ENCODE data around the gene JPH3. TPM values are rescaled to one million over a fixed set of nuclear protein-coding genes. Genes with fewer than 3 reads are reported as not detected.

The JPH3 gene
- total and polyA plus RNA-seq, 10 of the 15 experiments (the other 5 are each of a cell fraction or from before 2014, with no cell fraction given), result 0.05 TPM; not detected in 9

GRCh38 chr16:87644186-87644585 lies 41.9 kb downstream of the JPH3 start:
- FAIRE-seq, result no peak
- in situ Hi-C loops (cut with MboI), result no loop called here
- CTCF ChIA-PET, result no interaction called here
- TF ChIP-seq STAT1 (conservative IDR thresholded peaks at IDR 0.05), result no peak
- TF ChIP-seq NFIC (IDR thresholded peaks at IDR 0.05; ENCODE audit: low read depth, low read length), result no peak
- no peak for TF ChIP-seq NRF1 (conservative IDR thresholded peaks at IDR 0.05; ENCODE audit: low read depth, low read length)
- TF ChIP-seq EZH2 (IDR thresholded peaks at IDR 0.05; ENCODE audit: borderline replicate concordance, control insufficient read depth, low read depth, low read length), result no peak
- TF ChIP-seq NFYA (IDR thresholded peaks at IDR 0.05; ENCODE audit: borderline replicate concordance, low read depth, low read length), result no peak
- no peak for TF ChIP-seq KDM1A (IDR thresholded peaks at IDR 0.05; ENCODE audit: borderline replicate concordance)
- TF ChIP-seq RUNX3 (IDR thresholded peaks at IDR 0.05; ENCODE audit: low read length), result no peak
- no peak for TF ChIP-seq RAD21 (IDR thresholded peaks at IDR 0.05; ENCODE audit: insufficient read depth, low read depth, low read length)
- TF ChIP-seq POLR2A (IDR thresholded peaks at IDR 0.05; ENCODE audit: low read depth, low read length), result no peak
- no peak for TF ChIP-seq IKZF1 (conservative IDR thresholded peaks at IDR 0.05)
- no peak for TF ChIP-seq SUPT20H (IDR thresholded peaks at IDR 0.05; ENCODE audit: borderline replicate concordance, control insufficient read depth, low read depth, low read length)
- TF ChIP-seq NR2C2 (IDR thresholded peaks at IDR 0.05; ENCODE audit: borderline replicate concordance, control insufficient read depth, insufficient read length, low read depth), result no peak
- no peak for TF ChIP-seq CUX1 (IDR thresholded peaks at IDR 0.05; ENCODE audit: insufficient replicate concordance, low read depth, low read length)
- no peak for TF ChIP-seq ZNF274 (IDR thresholded peaks at IDR 0.05; ENCODE audit: insufficient read depth, insufficient read length)
- TF ChIP-seq SIX5 (IDR thresholded peaks at IDR 0.05; ENCODE audit: low read depth, low read length, severe bottlenecking), result no peak
- TF ChIP-seq HCFC1 (IDR thresholded peaks at IDR 0.05; ENCODE audit: low read length), result no peak
- no peak for TF ChIP-seq RELB (IDR thresholded peaks at IDR 0.05; ENCODE audit: low read depth)
- no peak for TF ChIP-seq EED (IDR thresholded peaks at IDR 0.05; ENCODE audit: low read depth)
- TF ChIP-seq MXI1 (IDR thresholded peaks at IDR 0.05; ENCODE audit: low read depth, low read length), result no peak

More at GRCh38 chr16:87644186-87644585, 41.9 kb downstream of the JPH3 start:
- POLR2A ChIA-PET, result no interaction called here
- H3K4me1 ChIP-seq (ENCODE audit: control insufficient read depth, insufficient read depth, low read length), result no peaks in the 10 kb centered on the region
- H3K4me2 ChIP-seq (ENCODE audit: control insufficient read depth, insufficient read depth), result no peak overlapping the region
- H3K27me3 ChIP-seq (replicated peaks in 1 of 2; ENCODE audit: control insufficient read depth in 2 of 2, insufficient read depth in 2 of 2, low read length in 1 of 2), result peaks cover 0 to 3% of the 10 kb centered on the region in 2 experiments; a peak in 1 of 4 replicates
- RAD21 ChIA-PET (ENCODE audit: unreplicated experiment), result no interaction called here
- intact Hi-C loops (cut with micrococcal nuclease; ENCODE audit: unreplicated experiment), result no loop called here
- ATAC-seq (no peak), DNase-seq (ENCODE audit: low read depth, low spot score) (no peak)
- no peak overlapping the region for H3K27ac ChIP-seq (ENCODE audit: control insufficient read depth, insufficient read depth)
- H3K79me2 ChIP-seq (ENCODE audit: control insufficient read depth, insufficient read depth, low read length), result no peaks in the 10 kb centered on the region
- no peaks in the 10 kb centered on the region for H4K20me1 ChIP-seq (ENCODE audit: control insufficient read depth, insufficient read depth)
- H2AFZ ChIP-seq (ENCODE audit: control insufficient read depth, low read depth, low read length), result no peak overlapping the region
- 82% methylated on average over 21 of the region's 35 CpGs for WGBS (ENCODE audit: insufficient coverage, insufficient replicate concordance, low lambda C conversion rate, missing lambda C conversion rate)
- H3K4me3 ChIP-seq, result no peak overlapping the region
- no peaks in the 10 kb centered on the region for H3K36me3 ChIP-seq (ENCODE audit: control insufficient read depth in 2 of 2, insufficient read depth in 2 of 2, low read length in 1 of 2)
- SMC1A ChIA-PET (ENCODE audit: uncharacterized antibody, unreplicated experiment), result no interaction called here
- no TSS peak for BruUV-seq (replicated peaks)
- no peak overlapping the region for H3K9ac ChIP-seq (ENCODE audit: control insufficient read depth, insufficient read depth, low read length)
- H3K9me3 ChIP-seq (replicated peaks; ENCODE audit: control insufficient read depth, insufficient read depth, low read length), result no peaks in the 10 kb centered on the region

All from GM12878 (cell line).